Uterus (tissue), 2 donors: ENCODE measurements around the gene BICD1.

Source experiments
- CTCF ChIP-seq, 4 experiments: fragments of 200-600 bp in 2 of 4; fragments of 450-650 bp in 2 of 4; sonication (generic) in 2 of 4; IDR thresholded peaks; one replicate each; pipeline ENCODE4 v1.5.1; 2016 to 2019; ENCODE audit warnings: antibody characterized with exemption in 4 of 4, mild to moderate bottlenecking in 2 of 4, moderate library complexity in 1 of 4
- POLR2A ChIP-seq, 2 donors: fragments of 450-650 bp; IDR thresholded peaks; one replicate each; pipeline ENCODE4 v1.6.1; 2016; ENCODE audit warnings: antibody characterized with exemption in 2 of 2, mild to moderate bottlenecking in 1 of 2, moderate library complexity in 1 of 2

- TF ChIP-seq POLR2A (IDR thresholded peaks at IDR 0.05) = no peak
- TF ChIP-seq CTCF (IDR thresholded peaks at IDR 0.05) = no peak
These were observed 42.9 kb upstream of the BICD1 start for GRCh38 chr12:32063796-32064195.
